Mesothelial cell of epicardium (in vitro differentiated cells): ENCODE data around the gene TGFBR1. TPM values are rescaled to one million over a fixed set of nuclear protein-coding genes. Genes with fewer than 3 reads are reported as not detected.

ENCODE experiments used
- DNase-seq, 2 experiments: peaks; one replicate each; pipeline ENCODE4 v3.0.0; 2021; ENCODE audit warnings: low spot score in 2 of 2; ENCODE audit not compliant: unreplicated experiment in 2 of 2
- H3K27ac Mint-ChIP-seq: 2 replicates; pipeline ENCODE4 v1.8.0; 2021; ENCODE audit warnings: mixed read lengths
- H3K27me3 Mint-ChIP-seq: 2 replicates; pipeline ENCODE4 v1.8.0; 2021; ENCODE audit warnings: low read depth, mixed read lengths
- H3K36me3 Mint-ChIP-seq: 2 replicates; pipeline ENCODE4 v1.8.0; 2021; ENCODE audit warnings: mixed read lengths
- H3K4me1 Mint-ChIP-seq: 2 replicates; pipeline ENCODE4 v1.8.0; 2021; ENCODE audit warnings: mixed read lengths
- H3K4me3 Mint-ChIP-seq: 2 replicates; pipeline ENCODE4 v1.8.0; 2021; ENCODE audit warnings: mild to moderate bottlenecking, moderate library complexity, mixed read lengths
- H3K9me3 Mint-ChIP-seq: 2 replicates; pipeline ENCODE4 v1.8.0; 2021; ENCODE audit warnings: mixed read lengths
- CTCF ChIP-seq: fragments of 200-600 bp; sonication (generic); IDR thresholded peaks from one replicate; pipeline ENCODE4 v1.5.0; 2021; ENCODE audit warnings: antibody characterized with exemption; ENCODE audit not compliant: unreplicated experiment
- total RNA-seq: library from RNA; stranded (reverse); gene quantifications from 3 replicates; pipeline ENCODE4 v1.2.1, GENCODE V29; 2021

TGFBR1 gene
- total RNA-seq, 1 donor from 2014 or later, result 77.5 TPM

- Mint-ChIP-seq H3K27me3 (no peaks in the 10 kb centered on the region), H3K27ac (no peak overlapping the region), H3K4me1 (peaks cover 9% of the 10 kb centered on the region), H3K9me3 (no peaks in the 10 kb centered on the region), H3K4me3 (no peak overlapping the region), H3K36me3 (peaks cover 38% of the 10 kb centered on the region)
- DNase-seq, result no peak
- no peak for TF ChIP-seq CTCF
Observed at GRCh38 chr9:99138424-99139284, 33.7 kb downstream of the TGFBR1 start.

- no peak overlapping the region for H3K4me3 Mint-ChIP-seq
Observed at GRCh38 chr9:99139868-99140267, 35.0 kb downstream of the TGFBR1 start.

GRCh38 chr9:99140685-99141314, 35.9 kb downstream of the TGFBR1 start:
- H3K4me3 Mint-ChIP-seq, result no peak overlapping the region
- H3K27ac Mint-ChIP-seq, result no peak overlapping the region
- DNase-seq, result no peak
- H3K4me1 Mint-ChIP-seq, result peaks cover 9% of the 10 kb centered on the region
- H3K27me3 Mint-ChIP-seq, result no peaks in the 10 kb centered on the region
- no peaks in the 10 kb centered on the region for H3K9me3 Mint-ChIP-seq
- peak; percentile 47 for TF ChIP-seq CTCF
- H3K36me3 Mint-ChIP-seq, result peaks cover 48% of the 10 kb centered on the region

More at GRCh38 chr9:99139868-99140267, 35.0 kb downstream of the TGFBR1 start:
- Mint-ChIP-seq H3K27me3 (no peaks in the 10 kb centered on the region), H3K36me3 (peaks cover 42% of the 10 kb centered on the region), H3K27ac (no peak overlapping the region), H3K9me3 (no peaks in the 10 kb centered on the region), H3K4me1 (peaks cover 9% of the 10 kb centered on the region)
- DNase-seq, result no peak
- no peak for TF ChIP-seq CTCF

- peaks cover 8% of the 10 kb centered on the region for H3K4me1 Mint-ChIP-seq
- H3K4me3 Mint-ChIP-seq, result no peak overlapping the region
- H3K9me3 Mint-ChIP-seq, result no peaks in the 10 kb centered on the region
- DNase-seq, result no peak
- no peak overlapping the region for H3K27ac Mint-ChIP-seq
- H3K27me3 Mint-ChIP-seq, result no peaks in the 10 kb centered on the region
- TF ChIP-seq CTCF, result no peak
- H3K36me3 Mint-ChIP-seq, result peaks cover 57% of the 10 kb centered on the region
Observed at GRCh38 chr9:99141849-99142248, 36.9 kb downstream of the TGFBR1 start.

- peaks cover 59% of the 10 kb centered on the region for H3K36me3 Mint-ChIP-seq
- peaks cover 8% of the 10 kb centered on the region for H3K4me1 Mint-ChIP-seq
- H3K27ac Mint-ChIP-seq, result no peak overlapping the region
- no peaks in the 10 kb centered on the region for H3K27me3 Mint-ChIP-seq
- H3K4me3 Mint-ChIP-seq, result no peak overlapping the region
- H3K9me3 Mint-ChIP-seq, result no peaks in the 10 kb centered on the region
- TF ChIP-seq CTCF, result no peak
- DNase-seq, result no peak
Observed at GRCh38 chr9:99142275-99142674, 37.4 kb downstream of the TGFBR1 start.
